Heart right ventricle (tissue), 16 donors: ENCODE measurements around the gene CLEC20A. TPM values are rescaled to one million over a fixed set of nuclear protein-coding genes. Genes with fewer than 3 reads are reported as not detected.

Experiments
- ATAC-seq, 8 donors: fragments of 200-7000 bp; cut with Tn5 transposase; one replicate each; pipeline ENCODE4 v1.9.1; 2020; ENCODE audit warnings: mild to moderate bottlenecking in 8 of 8, moderate library complexity in 8 of 8, moderate number of reproducible peaks in 1 of 8
- DNase-seq, 2 donors: peaks; one replicate each; pipeline ENCODE4 v3.0.0-alpha.2; 2020
- H3K27ac ChIP-seq, 10 donors: fragments of 200-600 bp; sonication (generic) in 2 of 10; one replicate each; pipeline versions ENCODE4 v1.5.0 to v1.8.0; 2020 to 2022; ENCODE audit warnings: mild to moderate bottlenecking in 3 of 10
- H3K27me3 ChIP-seq, 7 donors: fragments of 200-600 bp; one replicate each; pipeline ENCODE4 v1.8.0; 2021 to 2022; ENCODE audit warnings: mild to moderate bottlenecking in 2 of 7
- H3K36me3 ChIP-seq, 9 donors: fragments of 200-600 bp; sonication (generic) in 1 of 9; one replicate each; pipeline versions ENCODE4 v1.5.0 to v1.8.0; 2020 to 2022; ENCODE audit warnings: mild to moderate bottlenecking in 2 of 9
- H3K4me1 ChIP-seq, 9 donors: fragments of 200-600 bp; sonication (generic) in 1 of 9; one replicate each; pipeline versions ENCODE4 v1.5.0 to v1.8.0; 2020 to 2022; ENCODE audit warnings: mild to moderate bottlenecking in 4 of 9
- H3K4me3 ChIP-seq, 10 donors: fragments of 200-600 bp; sonication (generic) in 2 of 10; one replicate each; pipeline versions ENCODE4 v1.5.0 to v1.8.0; 2020 to 2022; ENCODE audit warnings: mild to moderate bottlenecking in 7 of 10, moderate library complexity in 2 of 10
- H3K9me3 ChIP-seq, 11 donors: fragments of 200-600 bp in 10 of 11; sonication (generic) in 2 of 11; one replicate each; pipeline versions ENCODE4 v1.5.0 to v1.8.0; 2013 to 2022; ENCODE audit warnings: mild to moderate bottlenecking in 2 of 11, control low read depth in 1 of 11, moderate library complexity in 1 of 11
- CTCF ChIP-seq, 9 donors: fragments of 200-600 bp; sonication (generic) in 2 of 9; IDR thresholded peaks; one replicate each; pipeline versions ENCODE4 v1.5.0 to v1.8.0; 2021 to 2022; ENCODE audit warnings: antibody characterized with exemption in 9 of 9, mild to moderate bottlenecking in 5 of 9, moderate library complexity in 1 of 9
- WGBS, 2 donors: extraction: QIAGEN DNeasy Blood & Tissue Kit; methylation state at CpG; one replicate each; pipeline ENCODE4 v1.1.7; 2013; ENCODE audit warnings: inconsistent platforms in 1 of 2; 5-methylcytosine and 5-hydroxymethylcytosine counted together
- intact Hi-C, 10 donors: fragments of 100-400 bp; cut with DNase I; formaldehyde crosslinking; loops; one replicate each; pipeline versions ENCODE4 v1.11.1 to v1.14.2; 2022
- polyA plus RNA-seq, 2 donors: library from polyadenylated mRNA; stranded (reverse); fragments of 200-250 nt; gene quantifications; one replicate each; pipeline ENCODE4 v1.2.3, GENCODE V29; 2013
- total RNA-seq, 10 donors: library from RNA; stranded (reverse); fragmentation: NEBNext Ultra II Directional in 3 of 10; extraction: Animal tissue kit (Norgen Biotek cat#: 25700) in 3 of 10; gene quantifications; one replicate each; pipeline versions ENCODE4 v1.2.1 to v1.2.4, GENCODE V29; 2021 to 2023
- donor health status: Arrhythmogenic right ventricular cardiomyopathy.
- donor health status: ischemic (EF 13 %, LVEDD 7.1; RV severe dilation, severe dysfunction).
- donor health status: healthy with polysubstance abuse.
- donor health status: DM: no; HTN: yes; CAD: no.
- donor health status: DM: no; HTN: no; CAD: no.
- donor health status: ischemic (EF 25% LVEDD 6.9; RV normal size, moderate dysfunction).
- donor health status: ischemic (EF 25% LVEDD 5.7; RV mildly dilated, moderate dysfunction).
- donor health status: healthy.
- donor health status: DM: yes; HTN: yes; CAD: no.
- donor health status: Ischemic cardiomyopathy.
- donor health status: ischemic (EF 35%, LVEDD 5.7; RV mildly dilated, moderate dysfunction).
- donor health status: nonischemic (EF 11% LVEDD 7.7; RV severe dilation, severe dysfunction).
- donor health status: DM: yes; HTN: yes; CAD: no.
- donor health status: PGD.
- donor health status: ischemic (EF 29% LVEDD 5.4; RV normal size, mild dysfunction).
- donor health status: nonischemic (EF 23%, LVEDD 6.1; RV moderate dilation, normal function).

The CLEC20A gene
- total and polyA plus RNA-seq, 12 donors: not detected

DNA sequence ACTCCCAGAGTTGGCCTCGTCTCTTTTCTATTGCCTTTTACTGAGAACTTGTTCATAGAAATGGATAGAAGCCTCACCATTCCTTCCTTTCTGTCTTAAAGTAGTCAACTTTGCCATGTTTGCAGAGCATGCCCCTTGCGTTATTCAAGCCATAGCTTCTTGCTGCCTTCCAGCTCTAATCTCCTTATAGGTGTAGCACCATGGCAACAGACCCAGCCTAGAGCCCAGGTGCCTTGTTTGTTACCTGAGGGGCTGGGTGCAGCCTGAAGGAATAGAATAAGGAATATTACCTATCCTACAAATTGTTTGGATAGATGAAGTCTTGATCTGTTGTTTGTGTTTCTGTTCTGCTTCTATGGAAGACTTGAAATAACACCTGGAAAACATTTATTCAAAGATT, 59.9 kb downstream of the CLEC20A start:
- 95 to 97% methylated on average over 2 of the region's 2 CpGs for whole genome bisulfite sequencing, 2 donors
- Histone ChIP-seq H3K27ac (no peak overlapping the region), H3K4me3 (no peak overlapping the region), H3K36me3 (peaks cover 0 to 29% (median 9%) of the 10 kb centered on the region in 9 donors), H3K27me3 (no peaks in the 10 kb centered on the region), H3K9me3 (no peaks in the 10 kb centered on the region), H3K4me1 (peaks cover 0 to 18% (median 4%) of the 10 kb centered on the region in 9 donors)
- intact Hi-C loops: no loop called here
- ATAC-seq (no peak), DNase-seq (no peak)
- TF ChIP-seq CTCF (IDR thresholded peaks at IDR 0.05): no peak

GRCh38 chr1:178434899-178435435, 61.8 kb downstream of the CLEC20A start:
- peaks cover 0 to 18% (median 4%) of the 10 kb centered on the region in 9 donors for H3K4me1 ChIP-seq
- H3K36me3 ChIP-seq: peaks cover 0 to 10% (median 0%) of the 10 kb centered on the region in 9 donors
- DNase-seq (no peak), ATAC-seq (no peak)
- intact Hi-C loops: no loop called here
- H3K27ac ChIP-seq: no peak overlapping the region
- H3K4me3 ChIP-seq: no peak overlapping the region
- no peaks in the 10 kb centered on the region for H3K27me3 ChIP-seq
- TF ChIP-seq CTCF (IDR thresholded peaks at IDR 0.05): no peak
- H3K9me3 ChIP-seq: no peaks in the 10 kb centered on the region

GRCh38 chr1:178434360-178434759, 62.4 kb downstream of the CLEC20A start:
- no peak overlapping the region for H3K27ac ChIP-seq
- TF ChIP-seq CTCF (IDR thresholded peaks at IDR 0.05): no peak
- H3K9me3 ChIP-seq: no peaks in the 10 kb centered on the region
- no peak for ATAC-seq
- peaks cover 0 to 18% (median 4%) of the 10 kb centered on the region in 9 donors for H3K4me1 ChIP-seq
- no peak for DNase-seq
- peaks cover 0 to 4% (median 0%) of the 10 kb centered on the region in 9 donors for H3K36me3 ChIP-seq
- H3K4me3 ChIP-seq: no peak overlapping the region
- H3K27me3 ChIP-seq: no peaks in the 10 kb centered on the region
- intact Hi-C loops: no loop called here
- 85 to 93% methylated on average over 1 of the region's 1 CpG for WGBS, 2 donors

Other genes starting within 250 kb of the CLEC20A start
- gene TEX35, start 16.1 kb upstream of the CLEC20A start, total RNA-seq: under 1 TPM in 2 of 10 donors, not detected in 8; 0.09 to 0.56 TPM
- gene TEX35, start 16.1 kb upstream of the CLEC20A start, polyA plus RNA-seq: under 1 TPM in 1 of 2 donors, not detected in 1; 0.03 TPM
- 10 to 100 TPM in 3 of 10 donors, 1 to 10 TPM in 7; 5.9 to 12.8 (median 7.8) TPM for gene RALGPS2, start 228.3 kb upstream of the CLEC20A start, total RNA-seq
- 1 to 10 TPM; 1.4 to 2.2 TPM for gene RALGPS2, start 228.3 kb upstream of the CLEC20A start, polyA plus RNA-seq